GM19238 (cell line): ENCODE data around the gene SCYGR3.

Experiments
- DNase-seq: peaks from one replicate; pipeline ENCODE4 v3.0.0; 2011; ENCODE audit warnings: low spot score; ENCODE audit not compliant: insufficient read length

SCYGR3 gene

GRCh38 chr2:227565080-227565479 lies 49.6 kb downstream of the SCYGR3 start:
- no peak for DNase-seq
